ENCODE measurements around the gene FAM117B. TPM values are rescaled to one million over a fixed set of nuclear protein-coding genes. Genes with fewer than 3 reads are reported as not detected.
A peak's percentile ranks its signal among the peaks of the same experiment; 100 is the strongest.

FAM117B gene
- total RNA-seq, 1 donor from 2014 or later, result 2.1 TPM

- Histone ChIP-seq H3K9ac (ENCODE audit: low read depth in 1 of 3, low read length in 3 of 3) (peak overlapping the region; percentile 27 to 88 (median 79)), H3K27ac (ENCODE audit: low read depth, low read length) (peak overlapping the region; percentile 14), H3K27me3 (ENCODE audit: control insufficient read depth in 3 of 3, insufficient read depth in 3 of 3, low read length in 3 of 3) (no peaks in the 10 kb centered on the region), H3K9me3 (ENCODE audit: control insufficient read depth in 3 of 3, low read length in 3 of 3) (no peaks in the 10 kb centered on the region), H3K4me3 (ENCODE audit: low read length in 3 of 3) (peak overlapping the region; percentile 69 to 92 (median 77)), H3K36me3 (ENCODE audit: control insufficient read depth in 3 of 3, insufficient read depth in 3 of 3, low read length in 3 of 3) (no peaks in the 10 kb centered on the region), H3K4me1 (ENCODE audit: control insufficient read depth in 3 of 3, insufficient read depth in 3 of 3, low read length in 3 of 3) (peaks cover 2 to 11% (median 5%) of the 10 kb centered on the region in 3 donors)
Observed at GRCh38 chr2:202636213-202636513, 1.4 kb downstream of the FAM117B start.

- Histone ChIP-seq H3K36me3 (ENCODE audit: control insufficient read depth in 3 of 3, insufficient read depth in 3 of 3, low read length in 3 of 3) (no peaks in the 10 kb centered on the region), H3K27ac (ENCODE audit: low read depth, low read length) (no peak overlapping the region), H3K4me1 (ENCODE audit: control insufficient read depth in 3 of 3, insufficient read depth in 3 of 3, low read length in 3 of 3) (peaks cover 2 to 11% (median 5%) of the 10 kb centered on the region in 3 donors), H3K9me3 (ENCODE audit: control insufficient read depth in 3 of 3, low read length in 3 of 3) (no peaks in the 10 kb centered on the region), H3K27me3 (ENCODE audit: control insufficient read depth in 3 of 3, insufficient read depth in 3 of 3, low read length in 3 of 3) (no peaks in the 10 kb centered on the region), H3K4me3 (ENCODE audit: low read length in 3 of 3) (no peak overlapping the region), H3K9ac (ENCODE audit: low read depth in 1 of 3, low read length in 3 of 3) (no peak overlapping the region)
Observed at GRCh38 chr2:202638721-202639120, 4.0 kb downstream of the FAM117B start.

- Histone ChIP-seq H3K9ac (ENCODE audit: low read depth in 1 of 3, low read length in 3 of 3) (no peak overlapping the region), H3K9me3 (ENCODE audit: control insufficient read depth in 3 of 3, low read length in 3 of 3) (no peaks in the 10 kb centered on the region), H3K36me3 (ENCODE audit: control insufficient read depth in 3 of 3, insufficient read depth in 3 of 3, low read length in 3 of 3) (no peaks in the 10 kb centered on the region), H3K4me3 (ENCODE audit: low read length in 3 of 3) (no peak overlapping the region), H3K4me1 (ENCODE audit: control insufficient read depth in 3 of 3, insufficient read depth in 3 of 3, low read length in 3 of 3) (peaks cover 2 to 10% (median 5%) of the 10 kb centered on the region in 3 donors), H3K27me3 (ENCODE audit: control insufficient read depth in 3 of 3, insufficient read depth in 3 of 3, low read length in 3 of 3) (no peaks in the 10 kb centered on the region), H3K27ac (ENCODE audit: low read depth, low read length) (no peak overlapping the region)
Observed at GRCh38 chr2:202639231-202639630, 4.5 kb downstream of the FAM117B start.

GRCh38 chr2:202642567-202642966 is 7.8 kb downstream of the FAM117B start:
- Histone ChIP-seq H3K36me3 (ENCODE audit: control insufficient read depth in 3 of 3, insufficient read depth in 3 of 3, low read length in 3 of 3) (no peaks in the 10 kb centered on the region), H3K9me3 (ENCODE audit: control insufficient read depth in 3 of 3, low read length in 3 of 3) (no peaks in the 10 kb centered on the region), H3K27ac (ENCODE audit: low read depth, low read length) (no peak overlapping the region), H3K9ac (ENCODE audit: low read depth in 1 of 3, low read length in 3 of 3) (no peak overlapping the region), H3K27me3 (ENCODE audit: control insufficient read depth in 3 of 3, insufficient read depth in 3 of 3, low read length in 3 of 3) (no peaks in the 10 kb centered on the region), H3K4me1 (ENCODE audit: control insufficient read depth in 3 of 3, insufficient read depth in 3 of 3, low read length in 3 of 3) (peaks cover 0 to 4% (median 0%) of the 10 kb centered on the region in 3 donors), H3K4me3 (ENCODE audit: low read length in 3 of 3) (no peak overlapping the region)

GRCh38 chr2:202643012-202643858 is 8.5 kb downstream of the FAM117B start:
- Histone ChIP-seq H3K4me1 (ENCODE audit: control insufficient read depth in 3 of 3, insufficient read depth in 3 of 3, low read length in 3 of 3) (peaks cover 0 to 4% (median 0%) of the 10 kb centered on the region in 3 donors), H3K9me3 (ENCODE audit: control insufficient read depth in 3 of 3, low read length in 3 of 3) (no peaks in the 10 kb centered on the region), H3K36me3 (ENCODE audit: control insufficient read depth in 3 of 3, insufficient read depth in 3 of 3, low read length in 3 of 3) (no peaks in the 10 kb centered on the region), H3K27ac (ENCODE audit: low read depth, low read length) (no peak overlapping the region), H3K9ac (ENCODE audit: low read depth in 1 of 3, low read length in 3 of 3) (no peak overlapping the region), H3K4me3 (ENCODE audit: low read length in 3 of 3) (no peak overlapping the region), H3K27me3 (ENCODE audit: control insufficient read depth in 3 of 3, insufficient read depth in 3 of 3, low read length in 3 of 3) (no peaks in the 10 kb centered on the region)

- H3K9ac ChIP-seq (ENCODE audit: low read depth in 1 of 3, low read length in 3 of 3), result no peak overlapping the region
- H3K4me3 ChIP-seq (ENCODE audit: low read length in 3 of 3), result no peak overlapping the region
- H3K27ac ChIP-seq (ENCODE audit: low read depth, low read length), result no peak overlapping the region
- no peaks in the 10 kb centered on the region for H3K9me3 ChIP-seq (ENCODE audit: control insufficient read depth in 3 of 3, low read length in 3 of 3)
- no peaks in the 10 kb centered on the region for H3K27me3 ChIP-seq (ENCODE audit: control insufficient read depth in 3 of 3, insufficient read depth in 3 of 3, low read length in 3 of 3)
- no peaks in the 10 kb centered on the region for H3K36me3 ChIP-seq (ENCODE audit: control insufficient read depth in 3 of 3, insufficient read depth in 3 of 3, low read length in 3 of 3)
- H3K4me1 ChIP-seq (ENCODE audit: control insufficient read depth in 3 of 3, insufficient read depth in 3 of 3, low read length in 3 of 3), result peaks cover 0 to 9% (median 0%) of the 10 kb centered on the region in 3 donors
Observed at GRCh38 chr2:202652119-202652518, 17.4 kb downstream of the FAM117B start.

- peaks cover 0 to 9% (median 0%) of the 10 kb centered on the region in 3 donors for H3K4me1 ChIP-seq (ENCODE audit: control insufficient read depth in 3 of 3, insufficient read depth in 3 of 3, low read length in 3 of 3)
- H3K4me3 ChIP-seq (ENCODE audit: low read length in 3 of 3), result no peak overlapping the region
- no peak overlapping the region for H3K27ac ChIP-seq (ENCODE audit: low read depth, low read length)
- H3K27me3 ChIP-seq (ENCODE audit: control insufficient read depth in 3 of 3, insufficient read depth in 3 of 3, low read length in 3 of 3), result no peaks in the 10 kb centered on the region
- H3K9me3 ChIP-seq (ENCODE audit: control insufficient read depth in 3 of 3, low read length in 3 of 3), result no peaks in the 10 kb centered on the region
- no peaks in the 10 kb centered on the region for H3K36me3 ChIP-seq (ENCODE audit: control insufficient read depth in 3 of 3, insufficient read depth in 3 of 3, low read length in 3 of 3)
- H3K9ac ChIP-seq (ENCODE audit: low read depth in 1 of 3, low read length in 3 of 3), result no peak overlapping the region
Observed at GRCh38 chr2:202653890-202654289, 19.1 kb downstream of the FAM117B start.

- Histone ChIP-seq H3K9me3 (ENCODE audit: control insufficient read depth in 3 of 3, low read length in 3 of 3) (no peaks in the 10 kb centered on the region), H3K27me3 (ENCODE audit: control insufficient read depth in 3 of 3, insufficient read depth in 3 of 3, low read length in 3 of 3) (no peaks in the 10 kb centered on the region), H3K4me1 (ENCODE audit: control insufficient read depth in 3 of 3, insufficient read depth in 3 of 3, low read length in 3 of 3) (peaks cover 0 to 9% (median 4%) of the 10 kb centered on the region in 3 donors), H3K9ac (ENCODE audit: low read depth in 1 of 3, low read length in 3 of 3) (no peak overlapping the region), H3K27ac (ENCODE audit: low read depth, low read length) (no peak overlapping the region), H3K4me3 (ENCODE audit: low read length in 3 of 3) (no peak overlapping the region), H3K36me3 (ENCODE audit: control insufficient read depth in 3 of 3, insufficient read depth in 3 of 3, low read length in 3 of 3) (no peaks in the 10 kb centered on the region)
Observed at GRCh38 chr2:202657876-202658275, 23.1 kb downstream of the FAM117B start.

- Histone ChIP-seq H3K36me3 (ENCODE audit: control insufficient read depth in 3 of 3, insufficient read depth in 3 of 3, low read length in 3 of 3) (no peaks in the 10 kb centered on the region), H3K4me3 (ENCODE audit: low read length in 3 of 3) (no peak overlapping the region), H3K9me3 (ENCODE audit: control insufficient read depth in 3 of 3, low read length in 3 of 3) (no peaks in the 10 kb centered on the region), H3K27ac (ENCODE audit: low read depth, low read length) (no peak overlapping the region), H3K27me3 (ENCODE audit: control insufficient read depth in 3 of 3, insufficient read depth in 3 of 3, low read length in 3 of 3) (no peaks in the 10 kb centered on the region), H3K9ac (ENCODE audit: low read depth in 1 of 3, low read length in 3 of 3) (no peak overlapping the region), H3K4me1 (ENCODE audit: control insufficient read depth in 3 of 3, insufficient read depth in 3 of 3, low read length in 3 of 3) (peaks cover 0 to 4% (median 3%) of the 10 kb centered on the region in 3 donors)
Observed at GRCh38 chr2:202660796-202661195, 26.0 kb downstream of the FAM117B start.

GRCh38 chr2:202669841-202670240 is 35.1 kb downstream of the FAM117B start:
- Histone ChIP-seq H3K9me3 (ENCODE audit: control insufficient read depth in 3 of 3, low read length in 3 of 3) (no peaks in the 10 kb centered on the region), H3K27ac (ENCODE audit: low read depth, low read length) (no peak overlapping the region), H3K4me3 (ENCODE audit: low read length in 3 of 3) (no peak overlapping the region), H3K27me3 (ENCODE audit: control insufficient read depth in 3 of 3, insufficient read depth in 3 of 3, low read length in 3 of 3) (no peaks in the 10 kb centered on the region), H3K4me1 (ENCODE audit: control insufficient read depth in 3 of 3, insufficient read depth in 3 of 3, low read length in 3 of 3) (peaks cover 0 to 4% (median 0%) of the 10 kb centered on the region in 3 donors), H3K9ac (ENCODE audit: low read depth in 1 of 3, low read length in 3 of 3) (no peak overlapping the region), H3K36me3 (ENCODE audit: control insufficient read depth in 3 of 3, insufficient read depth in 3 of 3, low read length in 3 of 3) (no peaks in the 10 kb centered on the region)

Data from skeletal muscle tissue (tissue), 4 donors.